Right lobe of liver (tissue), 6 donors: ENCODE measurements around the gene EEFSEC. TPM values are rescaled to one million over a fixed set of nuclear protein-coding genes. Genes with fewer than 3 reads are reported as not detected.

Source experiments
- ATAC-seq, 4 donors: fragments of 200-7000 bp; cut with Tn5 transposase; one replicate each; pipeline ENCODE4 v1.9.1; 2020; ENCODE audit warnings: mild to moderate bottlenecking in 4 of 4, moderate library complexity in 4 of 4
- DNase-seq, 3 donors: peaks; one replicate each; pipeline ENCODE4 v3.0.0-alpha.2; 2020
- H3K27ac ChIP-seq, 3 donors: fragments of 200-600 bp; one replicate each; pipeline ENCODE4 v1.8.0; 2022
- H3K27me3 ChIP-seq, 2 donors: fragments of 200-600 bp; one replicate each; pipeline ENCODE4 v1.8.0; 2022
- H3K36me3 ChIP-seq, 4 donors: fragments of 200-600 bp; sonication (generic) in 1 of 4; one replicate each; pipeline versions ENCODE4 v1.5.1 to v1.8.0; 2017 to 2022; ENCODE audit warnings: control low read depth in 1 of 4
- H3K4me1 ChIP-seq, 4 donors: fragments of 200-600 bp; sonication (generic) in 1 of 4; one replicate each; pipeline versions ENCODE4 v1.5.1 to v1.8.0; 2017 to 2022; ENCODE audit warnings: control low read depth in 1 of 4
- H3K4me3 ChIP-seq, 3 donors: fragments of 200-600 bp; one replicate each; pipeline ENCODE4 v1.8.0; 2022
- H3K9me3 ChIP-seq, 4 donors: fragments of 200-600 bp; sonication (generic) in 1 of 4; one replicate each; pipeline versions ENCODE4 v1.5.1 to v1.8.0; 2017 to 2022; ENCODE audit warnings: control low read depth in 1 of 4
- POLR2A ChIP-seq: fragments of 450-650 bp; IDR thresholded peaks from one replicate; pipeline ENCODE4 v1.6.1; 2017; ENCODE audit warnings: antibody characterized with exemption, mild to moderate bottlenecking
- WGBS: methylation state at CpG from one replicate; pipeline ENCODE4 v1.1.6; 2018; ENCODE audit warnings: low coverage, low lambda C conversion rate; ENCODE audit not compliant: insufficient coverage; ENCODE audit errors: missing lambda C conversion rate; 5-methylcytosine and 5-hydroxymethylcytosine counted together
- intact Hi-C, 2 donors: fragments of 100-400 bp; cut with DNase I; formaldehyde crosslinking; loops; one replicate each; pipeline versions ENCODE4 v1.11.2 to v1.14.1; 2022
- total RNA-seq, 6 experiments: library from RNA; depleted of rRNA in 2 of 6; stranded (reverse); fragments of >200 nt in 2 of 6; fragmentation: NEBNext Ultra II Directional in 3 of 6; extraction: Animal tissue kit (Norgen Biotek cat#: 25700) in 3 of 6; gene quantifications; one replicate each; pipeline versions ENCODE4 v1.1.0 to v1.2.4, GENCODE V29; 2016 to 2023
- TF ChIP-seq, protein P1 (sequence below), 4 donors: fragments of 200-600 bp in 3 of 4; fragments of 450-650 bp in 1 of 4; IDR thresholded peaks; one replicate each; pipeline versions ENCODE4 v1.5.1 to v1.8.0; 2016 to 2022; ENCODE audit warnings: antibody characterized with exemption in 4 of 4, mild to moderate bottlenecking in 2 of 4
- donor health status: DM: no; HTN: yes; CAD: no.
- donor health status: DM: no; HTN: no; CAD: no.
- donor health status: DM: no; HTN: no; CAD: no.
- donor health status: DM: no; HTN: yes; CAD: no.
- donor health status: DM: no; HTN: yes; CAD: no.

The EEFSEC gene
- total RNA-seq, 6 experiments from 2014 or later: 10.1 to 24.0 (median 13.4) TPM

DNA sequence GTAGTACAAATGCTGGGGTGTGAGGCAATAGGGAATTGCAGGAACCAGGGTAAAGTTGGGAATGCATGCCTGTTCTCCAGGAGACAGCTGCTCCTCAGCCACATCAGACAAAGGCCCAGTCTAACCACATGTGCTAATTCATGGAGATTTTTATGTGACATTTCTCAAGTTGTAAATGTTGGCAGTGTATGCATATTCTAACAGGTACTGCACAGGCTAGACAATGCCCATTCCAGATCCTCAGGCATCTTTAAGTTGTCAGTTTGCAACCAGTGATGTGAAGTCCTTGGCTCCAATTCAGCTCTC, 84.9 kb downstream of the EEFSEC start:
- H3K4me1 ChIP-seq: no peaks in the 10 kb centered on the region
- TF ChIP-seq, protein P1, sequence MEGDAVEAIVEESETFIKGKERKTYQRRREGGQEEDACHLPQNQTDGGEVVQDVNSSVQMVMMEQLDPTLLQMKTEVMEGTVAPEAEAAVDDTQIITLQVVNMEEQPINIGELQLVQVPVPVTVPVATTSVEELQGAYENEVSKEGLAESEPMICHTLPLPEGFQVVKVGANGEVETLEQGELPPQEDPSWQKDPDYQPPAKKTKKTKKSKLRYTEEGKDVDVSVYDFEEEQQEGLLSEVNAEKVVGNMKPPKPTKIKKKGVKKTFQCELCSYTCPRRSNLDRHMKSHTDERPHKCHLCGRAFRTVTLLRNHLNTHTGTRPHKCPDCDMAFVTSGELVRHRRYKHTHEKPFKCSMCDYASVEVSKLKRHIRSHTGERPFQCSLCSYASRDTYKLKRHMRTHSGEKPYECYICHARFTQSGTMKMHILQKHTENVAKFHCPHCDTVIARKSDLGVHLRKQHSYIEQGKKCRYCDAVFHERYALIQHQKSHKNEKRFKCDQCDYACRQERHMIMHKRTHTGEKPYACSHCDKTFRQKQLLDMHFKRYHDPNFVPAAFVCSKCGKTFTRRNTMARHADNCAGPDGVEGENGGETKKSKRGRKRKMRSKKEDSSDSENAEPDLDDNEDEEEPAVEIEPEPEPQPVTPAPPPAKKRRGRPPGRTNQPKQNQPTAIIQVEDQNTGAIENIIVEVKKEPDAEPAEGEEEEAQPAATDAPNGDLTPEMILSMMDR (IDR thresholded peaks at IDR 0.05): no peak
- no peak for TF ChIP-seq POLR2A
- ATAC-seq: no peak
- no peak for DNase-seq
- H3K27me3 ChIP-seq: no peaks in the 10 kb centered on the region
- H3K4me3 ChIP-seq: no peak overlapping the region
- intact Hi-C loops: no loop called here
- H3K9me3 ChIP-seq: no peaks in the 10 kb centered on the region
- H3K27ac ChIP-seq: no peak overlapping the region
- H3K36me3 ChIP-seq: no peaks in the 10 kb centered on the region

DNA sequence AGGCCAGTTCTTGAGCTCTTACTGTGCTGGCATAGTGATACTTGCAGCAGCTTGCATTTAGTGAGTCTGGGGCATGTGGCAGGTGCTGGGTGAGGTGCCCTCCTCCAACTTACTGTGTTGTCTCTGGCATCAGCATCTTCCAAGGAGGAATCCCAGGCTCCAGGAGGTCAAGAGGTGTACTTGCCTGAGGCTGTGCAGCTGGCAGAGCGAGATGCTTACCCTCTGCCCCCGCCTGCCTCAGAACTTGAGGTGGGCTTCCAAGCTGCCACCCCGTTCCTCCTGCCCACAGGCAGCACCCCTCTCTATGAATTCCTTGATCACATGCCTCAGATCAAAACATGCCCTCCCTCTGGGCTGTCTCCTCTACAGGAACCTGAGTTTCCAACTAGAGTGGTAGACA, 86.0 kb downstream of the EEFSEC start:
- TF ChIP-seq POLR2A: no peak
- TF ChIP-seq, protein P1 (IDR thresholded peaks at IDR 0.05): no peak
- H3K9me3 ChIP-seq: no peaks in the 10 kb centered on the region
- H3K36me3 ChIP-seq: no peaks in the 10 kb centered on the region
- H3K4me1 ChIP-seq: no peaks in the 10 kb centered on the region
- DNase-seq (no peak), ATAC-seq (no peak)
- H3K27me3 ChIP-seq: no peaks in the 10 kb centered on the region
- no CpG with 5 or more reads among the region's 3 CpGs for WGBS
- intact Hi-C loops: no loop called here
- no peak overlapping the region for H3K4me3 ChIP-seq
- H3K27ac ChIP-seq: no peak overlapping the region

DNA sequence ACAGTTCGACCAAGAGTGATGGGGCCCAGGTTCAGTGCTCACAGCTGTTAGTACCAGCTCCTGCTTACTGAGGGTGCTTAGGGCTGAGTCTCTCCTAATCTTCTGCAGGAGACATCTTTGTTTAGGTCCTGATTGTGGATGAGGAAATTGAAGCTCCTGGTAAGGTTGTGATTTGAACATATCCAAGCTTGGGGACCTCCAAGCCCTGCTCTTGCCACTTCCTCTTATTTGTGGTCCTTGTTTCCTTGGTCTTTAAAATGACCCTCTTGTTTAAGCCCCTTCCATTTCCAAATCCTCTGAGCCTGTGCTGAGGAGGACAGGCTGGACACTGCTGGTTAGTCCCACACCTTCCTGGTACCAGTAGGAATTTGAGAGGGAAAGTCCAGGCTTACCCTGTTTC, 87.0 kb downstream of the EEFSEC start:
- H3K27me3 ChIP-seq: no peaks in the 10 kb centered on the region
- no peaks in the 10 kb centered on the region for H3K36me3 ChIP-seq
- H3K27ac ChIP-seq: no peak overlapping the region
- H3K4me3 ChIP-seq: no peak overlapping the region
- DNase-seq (no peak), ATAC-seq (no peak)
- 100% methylated on average over 1 of the region's 1 CpG for WGBS
- intact Hi-C loops: no loop called here
- H3K9me3 ChIP-seq: no peaks in the 10 kb centered on the region
- no peaks in the 10 kb centered on the region for H3K4me1 ChIP-seq
- TF ChIP-seq, protein P1 (IDR thresholded peaks at IDR 0.05): no peak
- no peak for TF ChIP-seq POLR2A

DNA sequence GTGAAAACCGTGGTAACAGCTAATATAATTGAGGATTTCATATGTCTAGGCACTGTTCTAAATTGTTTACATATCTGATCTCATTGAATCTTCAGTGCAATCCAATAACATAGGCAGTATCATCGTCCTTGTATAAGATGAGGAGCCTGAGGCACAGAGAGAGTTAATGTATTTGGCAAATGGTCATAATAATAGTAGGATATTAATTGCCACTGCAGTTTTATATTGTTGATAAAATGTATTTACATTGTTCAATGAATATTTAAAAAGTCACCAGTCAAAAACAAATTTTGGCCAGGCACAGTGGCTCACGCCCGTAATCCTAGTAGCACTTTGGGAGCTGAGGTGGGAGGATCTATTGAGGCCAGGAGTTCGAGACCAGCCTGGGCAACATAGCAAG, 88.5 kb downstream of the EEFSEC start:
- 91% methylated on average over 4 of the region's 5 CpGs for WGBS
- H3K9me3 ChIP-seq: no peaks in the 10 kb centered on the region
- H3K36me3 ChIP-seq: peaks cover 0 to under 1% (median 0%) of the 10 kb centered on the region in 4 donors
- H3K27ac ChIP-seq: no peak overlapping the region
- DNase-seq (no peak), ATAC-seq (no peak)
- H3K4me1 ChIP-seq: no peaks in the 10 kb centered on the region
- intact Hi-C loops: no loop called here
- no peak for TF ChIP-seq POLR2A
- TF ChIP-seq, protein P1 (IDR thresholded peaks at IDR 0.05): no peak
- H3K4me3 ChIP-seq: no peak overlapping the region
- no peaks in the 10 kb centered on the region for H3K27me3 ChIP-seq
